HL-60/S4 treated with phorbol 12-myristate 13-acetate at 8.2 ng/mL for 4 days and 3 days (cell line): ENCODE data around the gene SPARC.

Experiments used
- in situ Hi-C: fragments of 300-500 bp; cut with MboI; formaldehyde crosslinking; loops from 2 replicates; pipeline ENCODE4 v1.15.0; 2022; ENCODE audit warnings: low sequenced_read_pairs

The SPARC gene

GRCh38 chr5:151627650-151628049, 59.1 kb downstream of the SPARC start:
- in situ Hi-C loops: no loop called here

- in situ Hi-C loops: no loop called here
These were observed 61.4 kb downstream of the SPARC start for GRCh38 chr5:151625285-151625684.

GRCh38 chr5:151624476-151624875, 62.2 kb downstream of the SPARC start:
- in situ Hi-C loops: no loop called here

- in situ Hi-C loops: no loop called here
These were observed 64.2 kb downstream of the SPARC start for GRCh38 chr5:151622367-151623088.

- in situ Hi-C loops: no loop called here
These were observed 66.3 kb downstream of the SPARC start for GRCh38 chr5:151620461-151620840.

- in situ Hi-C loops: no loop called here
These were observed 66.8 kb downstream of the SPARC start for GRCh38 chr5:151619812-151620460.

GRCh38 chr5:151618907-151619306, 67.8 kb downstream of the SPARC start:
- in situ Hi-C loops: no loop called here

- in situ Hi-C loops: no loop called here
These were observed 68.6 kb downstream of the SPARC start for GRCh38 chr5:151617841-151618710.

- in situ Hi-C loops: no loop called here
These were observed 69.3 kb downstream of the SPARC start for GRCh38 chr5:151617383-151617840.

- in situ Hi-C loops: no loop called here
These were observed 71.3 kb downstream of the SPARC start for GRCh38 chr5:151615431-151615830.

- in situ Hi-C loops: no loop called here
These were observed 72.2 kb downstream of the SPARC start for GRCh38 chr5:151614565-151614964.

GRCh38 chr5:151612689-151613427, 73.9 kb downstream of the SPARC start:
- in situ Hi-C loops: no loop called here

- in situ Hi-C loops: no loop called here
These were observed 75.5 kb downstream of the SPARC start for GRCh38 chr5:151611127-151611775.
